ENCODE data around the gene OLFML2A. TPM values are rescaled to one million over a fixed set of nuclear protein-coding genes. Genes with fewer than 3 reads are reported as not detected.

OLFML2A gene
- total and polyA plus RNA-seq, 2 donors (not counting 1 experiment from before 2014, with no cell fraction given), result 2.7 to 33.7 TPM

GRCh38 chr9:124849801-124850200 is 72.9 kb downstream of the OLFML2A start:
- no peaks in the 10 kb centered on the region for H4K20me1 ChIP-seq (ENCODE audit: control insufficient read depth, extremely low read depth, insufficient read depth, low read length)
- no peaks in the 10 kb centered on the region for H3K79me2 ChIP-seq (ENCODE audit: control insufficient read depth, insufficient read depth, low read length)
- peaks cover 3% of the 10 kb centered on the region for H3K4me1 ChIP-seq (ENCODE audit: control insufficient read depth, extremely low read depth, insufficient read depth, low read length)
- H2AFZ ChIP-seq (ENCODE audit: low read length), result no peak overlapping the region
- DNase-seq (ENCODE audit: low read depth in 2 of 2), result peak; percentile 79 to 80
- H3K9ac ChIP-seq (ENCODE audit: insufficient read depth, low read length), result no peak overlapping the region
- no peak overlapping the region for H3K4me2 ChIP-seq (ENCODE audit: extremely low read depth, insufficient read depth, low read length)
- no peaks in the 10 kb centered on the region for H3K9me3 ChIP-seq (ENCODE audit: control insufficient read depth, insufficient read depth, low read depth, low read length)
- H3K4me3 ChIP-seq (replicated peaks in 1 of 4; ENCODE audit: control extremely low read depth in 1 of 4, insufficient read depth in 1 of 4, low read depth in 3 of 4, low read length in 4 of 4), result no peak overlapping the region
- no peak overlapping the region for H3K27ac ChIP-seq (ENCODE audit: insufficient read depth, low read length)
- TF ChIP-seq EZH2 (IDR thresholded peaks at IDR 0.05; ENCODE audit: low read length, missing control alignments) (no peak), CTCF (conservative IDR thresholded peaks at IDR 0.05 in 1 of 2, IDR thresholded peaks at IDR 0.05 in 1 of 2; ENCODE audit: low read depth in 1 of 2, low read length in 2 of 2) (no peak)
- H3K36me3 ChIP-seq (ENCODE audit: control insufficient read depth, insufficient read depth, low read length), result no peaks in the 10 kb centered on the region
- no peaks in the 10 kb centered on the region for H3K27me3 ChIP-seq (ENCODE audit: control insufficient read depth, insufficient read depth, low read length)

- no peak overlapping the region for H3K9ac ChIP-seq (ENCODE audit: insufficient read depth, low read length)
- H3K4me3 ChIP-seq (replicated peaks in 1 of 4; ENCODE audit: control extremely low read depth in 1 of 4, insufficient read depth in 1 of 4, low read depth in 3 of 4, low read length in 4 of 4), result peak overlapping the region in 1 of 4 experiments; percentile 59
- H3K9me3 ChIP-seq (ENCODE audit: control insufficient read depth, insufficient read depth, low read depth, low read length), result no peaks in the 10 kb centered on the region
- no peak for DNase-seq (ENCODE audit: low read depth in 2 of 2)
- TF ChIP-seq EZH2 (IDR thresholded peaks at IDR 0.05; ENCODE audit: low read length, missing control alignments), result no peak
- TF ChIP-seq CTCF (conservative IDR thresholded peaks at IDR 0.05 in 1 of 2, IDR thresholded peaks at IDR 0.05 in 1 of 2; ENCODE audit: low read depth in 1 of 2, low read length in 2 of 2), result no peak
- H2AFZ ChIP-seq (ENCODE audit: low read length), result no peak overlapping the region
- peak overlapping the region; percentile 84 for H3K4me2 ChIP-seq (ENCODE audit: extremely low read depth, insufficient read depth, low read length)
- H3K36me3 ChIP-seq (ENCODE audit: control insufficient read depth, insufficient read depth, low read length), result peaks cover 3% of the 10 kb centered on the region
- H3K27ac ChIP-seq (ENCODE audit: insufficient read depth, low read length), result no peak overlapping the region
- no peaks in the 10 kb centered on the region for H3K79me2 ChIP-seq (ENCODE audit: control insufficient read depth, insufficient read depth, low read length)
- peaks cover 3% of the 10 kb centered on the region for H3K4me1 ChIP-seq (ENCODE audit: control insufficient read depth, extremely low read depth, insufficient read depth, low read length)
- no peaks in the 10 kb centered on the region for H3K27me3 ChIP-seq (ENCODE audit: control insufficient read depth, insufficient read depth, low read length)
- H4K20me1 ChIP-seq (ENCODE audit: control insufficient read depth, extremely low read depth, insufficient read depth, low read length), result no peaks in the 10 kb centered on the region
Observed at GRCh38 chr9:124852121-124852828, 75.3 kb downstream of the OLFML2A start.

GRCh38 chr9:124852829-124853531 is 76.0 kb downstream of the OLFML2A start, which contains the start of gene WDR38:
Gene WDR38, plus strand, starts transcription at chr9:124853460. Its CDS starts 72 bp downstream, at chr9:124853532.
- Histone ChIP-seq H2AFZ (ENCODE audit: low read length) (peak within 1 kb of the TSS; percentile 81), H3K4me3 (replicated peaks in 1 of 4; ENCODE audit: control extremely low read depth in 1 of 4, insufficient read depth in 1 of 4, low read depth in 3 of 4, low read length in 4 of 4) (peak within 1 kb of the TSS; percentile 25 to 59 (median 48)), H3K9me3 (ENCODE audit: control insufficient read depth, insufficient read depth, low read depth, low read length) (no peaks in the 10 kb centered on the region), H4K20me1 (ENCODE audit: control insufficient read depth, extremely low read depth, insufficient read depth, low read length) (no peaks in the 10 kb centered on the region), H3K4me1 (ENCODE audit: control insufficient read depth, extremely low read depth, insufficient read depth, low read length) (peaks cover 3% of the 10 kb centered on the region), H3K27me3 (ENCODE audit: control insufficient read depth, insufficient read depth, low read length) (no peaks in the 10 kb centered on the region), H3K4me2 (ENCODE audit: extremely low read depth, insufficient read depth, low read length) (peak within 1 kb of the TSS; percentile 84), H3K27ac (ENCODE audit: insufficient read depth, low read length) (no peak within 1 kb of the TSS), H3K36me3 (ENCODE audit: control insufficient read depth, insufficient read depth, low read length) (peaks cover 9% of the 10 kb centered on the region), H3K9ac (ENCODE audit: insufficient read depth, low read length) (peak within 1 kb of the TSS; percentile 10), H3K79me2 (ENCODE audit: control insufficient read depth, insufficient read depth, low read length) (no peaks in the 10 kb centered on the region)
- TF ChIP-seq CTCF (conservative IDR thresholded peaks at IDR 0.05 in 1 of 2, IDR thresholded peaks at IDR 0.05 in 1 of 2; ENCODE audit: low read depth in 1 of 2, low read length in 2 of 2) (peak; percentile 77 to 85), EZH2 (IDR thresholded peaks at IDR 0.05; ENCODE audit: low read length, missing control alignments) (no peak)
- DNase-seq (ENCODE audit: low read depth in 2 of 2), result peak; percentile 60 to 72

Data from fibroblast of lung (primary cell).